C4-2B (cell line): Measurements from ENCODE around the gene ATAD3C.

Experiments
- CTCF ChIP-seq: fragments of 450-650 bp; conservative IDR thresholded peaks from 2 replicates; pipeline ENCODE4 v1.5.1; 2017; ENCODE audit warnings: mild to moderate bottlenecking
- ZFX ChIP-seq: fragments of 450-650 bp; IDR thresholded peaks from 2 replicates; pipeline ENCODE4 v1.6.1; 2017

GRCh38 chr1:1437033-1437903 is 12.2 kb upstream of the ATAD3C start:
- TF ChIP-seq CTCF (no peak), ZFX (no peak)
